ENCODE results near the gene DOK1.
A peak's percentile ranks its signal among the peaks of the same experiment; 100 is the strongest.
"Not testable (repeated sequence)": the region's sequence is repeated elsewhere in the genome, so short reads cannot be mapped to it uniquely, and the experiment has no call there.

Gene DOK1

DNA sequence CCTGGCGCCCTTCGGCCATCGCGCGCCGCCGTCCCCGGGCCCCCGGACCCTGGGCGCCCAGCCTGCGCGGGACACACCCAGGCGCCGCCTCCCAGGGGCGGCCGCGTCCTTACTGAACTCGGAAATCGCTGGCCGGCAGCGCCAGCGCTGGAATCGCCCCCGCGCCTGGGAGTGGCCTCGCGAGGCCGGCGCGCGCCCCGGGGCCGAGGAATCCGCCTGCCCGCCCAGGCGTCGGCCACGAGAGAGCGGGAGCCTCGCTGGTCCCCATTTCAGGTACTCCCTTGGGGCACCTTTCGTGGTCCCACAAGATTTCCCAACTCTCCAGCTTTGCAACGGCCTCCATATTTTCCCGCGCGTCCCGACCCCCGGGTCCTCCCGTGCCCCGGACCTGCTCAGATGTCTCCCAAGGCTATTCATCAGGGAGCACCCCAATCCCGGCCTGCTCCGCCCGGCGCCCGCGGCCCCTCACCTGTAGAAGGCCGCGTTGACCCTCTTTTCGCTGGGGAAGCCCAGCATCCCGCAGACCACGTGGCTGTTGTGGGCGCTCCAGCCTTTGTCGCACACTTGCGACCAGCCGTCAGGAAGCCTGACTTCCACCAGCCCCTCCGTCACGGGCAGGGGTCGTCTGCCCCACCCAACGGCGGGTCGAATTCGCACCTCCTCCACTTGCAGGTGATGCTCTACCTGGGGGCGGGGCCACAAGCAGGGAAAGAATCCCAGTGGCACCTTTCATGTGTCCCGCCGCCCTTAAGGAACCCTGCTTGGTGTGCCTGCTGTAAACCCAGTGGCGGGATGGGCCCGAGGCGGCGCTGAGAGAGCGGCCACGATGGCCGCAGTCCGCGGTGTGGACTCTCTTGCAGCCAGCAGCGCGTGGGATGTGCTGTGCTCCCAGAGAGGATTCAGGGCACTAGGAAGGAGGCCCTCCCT is 5.4 kb upstream of the DOK1 start:
- no peak for DNase-seq (ENCODE audit: low read depth)

DNA sequence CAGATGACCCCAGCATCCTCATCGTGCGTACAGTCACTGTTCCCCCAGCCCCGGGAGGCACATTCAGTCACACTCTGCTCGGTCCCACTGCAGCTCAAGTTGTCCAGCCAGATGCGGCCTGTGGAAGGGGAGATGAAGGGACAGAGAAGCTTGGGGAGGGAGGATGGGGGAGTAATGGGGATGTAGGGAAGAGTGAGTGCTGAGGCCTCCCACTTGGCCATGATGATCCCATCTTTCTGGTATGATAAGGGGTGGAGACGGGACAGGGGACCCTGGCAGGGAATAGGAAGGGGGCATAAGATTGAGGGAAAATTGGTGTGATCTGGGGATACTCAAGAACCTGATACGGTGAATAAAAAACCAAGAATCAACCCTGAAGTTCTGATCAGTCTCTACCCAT is 4.3 kb upstream of the DOK1 start:
- no peak for DNase-seq (ENCODE audit: low read depth)

DNA sequence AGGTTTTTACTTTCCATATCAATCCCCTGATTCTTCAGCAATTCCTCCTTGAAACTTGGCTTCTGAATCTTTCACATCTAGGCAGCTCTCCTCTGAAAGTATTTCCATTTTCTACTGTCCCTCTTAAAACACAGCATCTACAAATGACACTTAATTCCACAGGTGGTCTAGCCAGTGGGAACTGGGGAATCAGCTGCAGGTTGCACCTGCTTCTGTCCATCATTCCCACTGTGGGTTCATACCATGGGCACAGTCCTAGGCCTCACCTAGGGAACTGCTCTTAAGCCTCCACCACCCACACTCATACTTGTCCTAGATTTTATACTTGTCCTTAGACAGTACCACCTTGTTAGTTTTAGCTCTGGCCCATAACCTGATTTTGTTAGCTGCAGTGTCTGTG is 3.0 kb upstream of the DOK1 start:
- no peak for DNase-seq (ENCODE audit: low read depth)

DNA sequence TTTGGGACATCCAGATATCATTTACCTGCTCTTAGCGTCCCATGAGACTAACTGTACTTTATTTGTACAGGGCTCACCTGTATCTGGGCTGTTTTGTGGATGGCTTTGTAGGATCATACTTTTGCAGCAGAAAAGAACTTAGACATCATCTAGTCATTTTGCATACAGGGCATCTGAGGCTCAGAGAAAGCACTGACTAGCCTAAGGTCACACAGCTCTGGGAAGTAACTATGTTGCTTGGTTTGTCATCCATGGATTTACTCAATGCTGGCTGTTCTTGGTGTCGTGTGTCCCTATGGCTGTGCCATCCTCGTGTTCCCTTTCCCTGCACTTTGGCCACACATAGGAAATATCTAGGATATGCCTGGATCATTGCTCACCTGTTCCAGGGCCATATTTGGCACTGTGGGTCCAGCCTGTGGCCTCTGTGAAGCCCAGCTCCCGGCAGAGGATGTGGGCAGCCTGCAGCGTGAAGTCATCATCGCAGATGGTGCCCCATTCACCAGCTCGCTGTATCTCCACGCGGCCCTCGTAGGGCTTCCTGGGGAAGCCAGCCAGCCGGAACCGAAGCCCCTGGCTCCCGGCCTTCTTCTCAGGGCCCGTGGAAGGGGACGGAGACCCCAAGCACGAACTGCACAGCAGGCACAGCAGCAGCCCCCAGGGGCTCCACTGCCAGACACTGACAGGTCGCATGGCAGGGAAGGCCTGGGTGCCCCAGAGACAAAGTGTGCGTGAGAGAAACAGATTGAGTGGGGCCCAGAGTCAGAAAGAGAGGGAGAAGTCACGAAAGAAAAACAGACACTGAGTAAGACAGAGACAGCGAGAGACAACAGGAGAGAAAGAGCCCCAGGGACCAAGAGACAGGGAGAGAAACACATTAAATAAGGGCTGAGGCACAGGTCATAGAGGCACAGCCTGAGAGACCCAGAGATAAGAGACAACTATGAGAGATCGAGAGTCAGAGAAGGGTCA is 2.3 kb upstream of the DOK1 start:
- DNase-seq (ENCODE audit: low read depth): no peak

DNA sequence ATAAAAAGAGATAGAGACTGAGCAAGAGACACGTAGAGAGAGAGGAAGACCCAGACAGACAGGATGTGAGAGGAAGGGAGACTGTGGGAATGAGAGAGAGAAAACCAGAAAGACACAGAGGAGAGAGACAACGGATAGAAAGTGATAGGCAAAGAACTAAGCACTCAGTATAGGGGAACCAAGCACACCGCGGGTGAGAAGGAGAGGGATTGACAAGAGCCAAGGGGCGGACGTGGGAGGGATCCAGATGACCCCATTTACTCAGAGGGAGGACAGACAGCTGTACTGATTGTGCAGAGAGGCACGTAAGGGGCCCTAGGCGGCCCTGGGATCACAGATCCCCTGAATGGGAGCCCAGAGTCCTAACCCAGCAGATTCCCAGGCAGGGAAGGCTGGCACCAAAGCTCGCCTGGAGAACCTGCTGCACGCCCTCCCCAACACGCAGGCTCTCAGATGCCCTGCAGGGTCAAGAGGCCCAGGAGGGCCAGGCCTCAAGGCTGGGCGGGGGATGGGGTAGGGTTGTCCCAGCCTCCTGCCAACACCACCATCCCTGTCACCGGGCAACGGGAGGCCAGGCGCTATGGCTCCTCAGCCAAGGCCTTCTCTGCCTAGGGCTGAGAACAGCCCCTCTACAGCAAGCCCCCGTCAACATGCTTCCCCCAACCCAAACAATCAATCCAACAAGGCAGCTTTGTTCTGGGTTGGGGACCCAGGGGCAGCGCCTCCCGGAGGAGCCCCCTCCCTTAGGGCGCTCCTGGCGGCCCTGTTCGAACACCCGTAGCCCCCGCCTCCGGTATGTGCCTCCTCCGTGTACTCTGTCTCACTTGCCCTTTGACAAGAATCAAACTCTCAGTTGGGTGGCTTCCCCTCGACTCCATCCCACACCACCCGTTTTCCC is 1.4 kb upstream of the DOK1 start:
- no peak for DNase-seq (ENCODE audit: low read depth)

DNA sequence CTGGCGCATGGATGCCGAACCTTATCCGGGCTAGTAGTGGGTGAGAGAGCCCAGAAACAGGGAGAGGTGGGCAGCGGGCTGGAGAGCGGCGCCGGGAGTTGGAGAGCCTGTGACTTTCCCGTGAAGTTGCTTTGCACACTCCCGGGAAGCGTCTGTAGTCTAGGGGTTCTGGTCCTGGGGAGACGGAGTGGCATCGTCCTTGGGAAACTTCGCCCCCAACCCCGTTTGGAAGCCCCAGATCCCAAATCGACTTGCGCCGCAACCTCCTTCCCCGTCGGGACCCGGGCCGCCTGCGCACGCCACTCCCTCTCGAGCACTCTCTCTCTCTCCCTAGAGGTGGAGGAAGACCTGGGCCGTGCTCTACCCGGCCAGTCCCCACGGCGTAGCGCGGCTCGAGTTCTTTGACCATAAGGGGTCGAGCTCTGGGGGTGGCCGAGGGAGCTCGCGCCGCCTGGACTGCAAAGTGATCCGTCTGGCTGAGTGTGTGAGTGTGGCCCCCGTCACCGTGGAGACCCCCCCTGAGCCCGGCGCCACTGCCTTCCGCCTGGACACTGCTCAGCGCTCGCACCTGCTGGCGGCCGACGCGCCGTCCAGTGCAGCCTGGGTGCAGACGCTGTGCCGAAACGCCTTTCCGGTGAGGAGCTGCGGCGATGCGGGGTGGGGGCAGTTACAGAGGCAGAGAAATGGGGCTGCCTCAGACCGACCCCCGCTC is 456 bp downstream of the DOK1 start:
- no peak for DNase-seq (ENCODE audit: low read depth)

DNA sequence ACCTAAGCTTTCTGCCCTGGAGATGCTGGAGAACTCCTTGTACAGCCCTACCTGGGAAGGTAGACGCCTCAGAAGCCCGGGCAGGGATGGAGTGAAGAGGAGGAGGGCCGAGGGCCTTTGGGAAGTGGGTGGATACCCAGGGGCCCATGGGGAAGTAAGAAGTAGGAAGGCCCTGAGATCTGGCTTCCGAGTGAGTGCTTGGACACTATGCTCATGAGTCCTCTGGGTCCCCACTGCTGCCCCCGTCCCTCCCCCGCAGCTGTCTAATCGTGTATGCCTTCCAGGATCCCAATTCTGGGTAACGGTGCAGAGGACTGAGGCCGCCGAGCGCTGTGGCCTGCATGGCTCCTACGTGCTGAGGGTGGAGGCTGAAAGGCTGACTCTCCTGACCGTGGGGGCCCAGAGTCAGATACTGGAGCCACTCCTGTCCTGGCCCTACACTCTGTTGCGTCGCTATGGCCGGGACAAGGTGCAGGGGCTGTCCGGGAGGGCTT is 1.1 kb downstream of the DOK1 start:
- no peak for DNase-seq (ENCODE audit: low read depth)

DNA sequence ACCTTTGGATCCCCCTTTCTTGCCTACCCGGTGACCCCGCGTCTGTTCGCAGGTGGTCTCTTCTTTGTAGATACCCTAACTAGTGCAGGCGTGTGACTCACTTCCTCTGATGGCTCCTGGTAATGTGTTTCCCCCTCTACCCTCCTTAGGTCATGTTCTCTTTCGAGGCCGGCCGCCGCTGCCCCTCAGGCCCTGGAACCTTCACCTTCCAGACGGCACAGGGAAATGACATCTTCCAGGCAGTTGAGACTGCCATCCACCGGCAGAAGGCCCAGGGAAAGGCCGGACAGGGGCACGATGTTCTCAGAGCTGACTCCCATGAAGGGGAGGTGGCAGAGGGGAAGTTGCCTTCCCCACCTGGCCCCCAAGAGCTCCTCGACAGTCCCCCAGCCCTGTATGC is 1.6 kb downstream of the DOK1 start:
- DNase-seq (ENCODE audit: low read depth): no peak

DNA sequence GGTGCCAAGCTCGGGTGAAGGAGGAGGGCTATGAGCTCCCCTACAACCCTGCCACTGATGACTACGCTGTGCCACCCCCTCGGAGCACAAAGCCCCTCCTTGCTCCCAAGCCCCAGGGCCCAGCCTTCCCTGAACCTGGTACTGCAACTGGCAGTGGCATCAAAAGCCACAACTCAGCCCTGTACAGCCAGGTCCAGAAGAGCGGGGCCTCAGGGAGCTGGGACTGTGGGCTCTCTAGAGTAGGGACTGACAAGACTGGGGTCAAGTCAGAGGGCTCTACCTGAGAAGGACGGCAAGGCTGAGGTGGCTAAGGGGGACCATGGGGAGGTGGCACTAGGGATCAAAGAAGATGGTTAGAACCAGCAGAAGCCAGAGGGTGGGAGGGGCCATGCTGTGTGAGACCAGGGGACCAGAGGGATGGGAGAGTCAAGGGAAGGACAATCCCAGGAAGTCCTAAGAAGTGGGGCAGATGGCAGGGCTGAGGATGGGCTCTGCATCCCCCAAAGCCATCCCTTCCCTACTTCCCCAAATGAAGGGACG is 2.4 kb downstream of the DOK1 start:
- DNase-seq (ENCODE audit: low read depth): no peak

DNA sequence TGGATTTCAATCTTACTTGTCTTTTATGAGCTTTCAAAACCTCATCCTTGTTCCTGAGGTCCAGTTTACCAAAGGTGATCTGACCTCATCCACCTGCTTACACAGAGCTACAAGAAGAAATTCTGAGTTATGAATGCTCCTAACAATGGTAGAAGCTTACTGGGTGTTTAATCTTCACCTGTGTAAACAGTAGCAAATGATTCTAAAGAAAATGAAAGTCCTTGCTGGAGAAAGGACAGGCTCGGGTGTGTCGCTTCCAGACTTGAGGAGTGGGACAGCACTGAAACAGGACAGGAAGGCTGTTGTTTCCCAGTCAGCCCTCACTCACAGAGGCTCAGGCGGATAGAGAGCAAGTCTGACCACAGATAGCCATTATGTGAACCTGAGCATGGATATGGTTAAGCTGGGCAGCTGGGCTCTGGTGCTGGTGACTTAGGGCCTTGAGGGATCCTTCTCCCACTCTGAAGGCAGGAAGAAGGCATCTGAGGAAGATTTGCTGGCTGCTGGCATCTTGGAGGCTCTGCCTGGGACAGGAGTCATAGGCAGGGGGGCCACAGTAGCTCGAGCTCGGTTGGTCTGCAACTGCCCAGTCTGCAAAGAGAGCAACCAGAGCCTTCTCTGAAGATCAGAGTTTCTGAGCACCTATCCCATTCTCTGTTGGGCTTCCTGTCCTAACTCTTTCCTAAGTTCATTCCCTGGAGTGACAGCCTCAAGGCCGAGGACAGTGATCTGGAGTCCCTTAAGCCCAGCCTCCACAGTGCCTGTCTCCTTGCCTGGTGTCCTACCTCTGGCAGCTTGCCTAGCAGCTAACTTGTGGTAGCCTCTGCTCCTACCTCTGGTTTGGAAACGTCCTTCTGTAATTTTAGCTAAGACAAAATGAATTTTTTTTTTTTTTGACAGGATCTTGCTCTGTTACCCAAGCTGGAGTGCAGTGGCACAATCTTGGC is 4.0 kb downstream of the DOK1 start:
- DNase-seq (ENCODE audit: low read depth): no peak

DNA sequence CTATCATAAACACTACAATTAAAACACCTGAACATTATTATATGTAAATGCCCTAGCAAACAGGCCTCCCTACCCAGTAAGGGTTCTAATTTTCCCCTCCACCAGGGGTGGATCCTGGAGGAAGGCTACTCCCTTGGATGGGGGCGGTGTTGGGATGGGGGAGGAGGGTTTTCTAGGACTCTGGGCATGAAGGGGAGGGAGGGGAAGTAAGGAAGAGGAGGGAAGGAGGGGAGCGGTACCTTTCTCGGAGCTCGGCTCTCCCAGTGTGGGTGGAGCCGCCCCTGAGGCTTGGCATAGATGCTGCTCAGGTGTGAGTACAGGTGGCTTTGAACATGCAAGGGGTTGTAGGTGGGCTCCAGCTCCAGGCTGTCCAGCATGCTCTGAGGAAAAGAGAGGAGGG is 5.4 kb downstream of the DOK1 start:
- DNase-seq (ENCODE audit: low read depth): no peak

DNA sequence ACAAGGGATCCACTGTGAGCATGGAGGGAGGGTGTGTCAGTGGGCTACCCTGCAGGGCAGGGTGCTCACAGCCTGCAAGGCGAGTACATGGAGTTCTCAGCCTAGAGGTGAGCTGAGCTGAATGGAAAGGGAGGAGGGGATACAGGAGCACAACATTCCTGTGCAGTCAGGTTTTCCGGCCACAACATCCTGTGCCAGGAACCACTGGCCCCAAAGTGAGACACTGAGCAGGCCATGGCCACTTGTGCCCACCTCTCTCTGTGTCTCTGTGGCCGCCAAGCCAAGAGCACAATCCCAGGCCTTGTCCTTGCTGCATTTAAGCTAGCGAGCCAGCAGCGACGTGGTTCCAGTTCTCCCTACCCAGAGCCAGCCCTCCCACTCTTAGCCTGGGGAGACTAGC is 6.1 kb downstream of the DOK1 start:
- no peak for DNase-seq (ENCODE audit: low read depth)

DNA sequence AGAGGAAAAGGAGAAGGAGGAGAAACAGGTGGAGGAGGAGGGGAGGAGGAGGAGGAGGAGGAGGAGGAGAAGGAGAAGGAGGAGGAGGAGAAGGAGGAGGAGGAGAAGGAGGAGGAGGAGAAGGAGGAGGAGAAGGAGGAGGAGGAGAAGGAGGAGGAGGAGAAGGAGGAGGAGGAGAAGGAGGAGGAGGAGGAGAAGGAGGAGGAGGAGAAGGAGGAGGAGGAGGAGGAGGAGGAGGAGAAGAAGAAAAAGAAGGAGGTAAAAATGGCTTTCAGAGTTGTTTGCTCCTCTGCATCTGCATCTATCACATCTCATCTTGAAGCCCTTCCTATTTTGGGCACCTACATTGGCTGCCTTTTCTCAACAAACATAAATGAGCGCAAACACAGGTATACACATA is 6.5 kb downstream of the DOK1 start:
- DNase-seq (ENCODE audit: low read depth): not testable (repeated sequence)

DNA sequence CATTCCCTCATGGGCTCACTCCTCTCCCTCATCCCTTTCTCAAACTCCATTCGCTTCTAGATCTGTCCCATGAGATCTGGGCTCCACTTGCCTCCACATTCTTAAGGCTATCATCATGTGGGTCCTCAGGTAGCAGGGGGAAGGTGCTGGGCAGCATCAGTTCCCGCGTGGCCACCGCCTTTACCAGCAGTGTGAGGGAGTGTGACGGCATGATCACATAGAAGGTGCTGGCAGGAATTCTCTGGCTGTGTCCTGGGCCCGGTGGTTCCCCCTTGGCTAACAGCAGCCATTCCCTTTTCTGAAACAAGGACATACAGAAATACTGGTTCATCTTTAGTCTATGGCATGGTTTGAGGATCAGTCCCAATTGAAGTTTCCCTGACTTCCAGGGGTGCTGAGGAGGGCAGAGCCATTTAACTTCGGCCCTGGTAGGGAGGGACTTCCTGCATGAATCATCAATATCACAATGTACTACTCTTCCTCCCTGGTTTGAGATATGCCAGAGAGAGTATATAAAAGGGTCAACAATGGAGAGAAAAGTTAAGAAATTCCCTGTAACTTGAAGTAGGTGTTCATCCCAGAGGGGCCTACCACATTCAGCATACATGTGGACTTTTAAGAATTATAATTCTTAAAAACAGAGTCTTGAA is 7.7 kb downstream of the DOK1 start:
- DNase-seq (ENCODE audit: low read depth): no peak

DNA sequence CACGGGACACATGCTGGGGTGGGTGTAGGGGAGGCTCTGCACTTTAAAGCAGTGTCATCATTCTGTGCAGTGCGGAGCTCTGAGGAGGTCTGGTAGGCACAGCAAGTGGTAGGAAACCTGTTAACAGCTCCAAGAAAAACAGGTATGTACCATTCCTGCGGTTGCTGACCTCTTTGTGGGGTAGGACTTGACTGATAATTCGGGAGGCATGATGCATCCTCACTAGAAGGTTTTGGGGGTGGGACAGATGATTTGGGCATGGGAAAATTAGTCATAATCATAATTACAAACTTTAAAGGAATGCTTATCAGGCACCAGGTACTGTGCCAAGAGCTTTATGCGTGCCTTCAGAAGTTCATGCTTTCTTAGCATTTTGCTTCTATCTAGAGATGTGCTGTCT is 9.7 kb downstream of the DOK1 start:
- peak; percentile 74 for DNase-seq (ENCODE audit: low read depth)

DNA sequence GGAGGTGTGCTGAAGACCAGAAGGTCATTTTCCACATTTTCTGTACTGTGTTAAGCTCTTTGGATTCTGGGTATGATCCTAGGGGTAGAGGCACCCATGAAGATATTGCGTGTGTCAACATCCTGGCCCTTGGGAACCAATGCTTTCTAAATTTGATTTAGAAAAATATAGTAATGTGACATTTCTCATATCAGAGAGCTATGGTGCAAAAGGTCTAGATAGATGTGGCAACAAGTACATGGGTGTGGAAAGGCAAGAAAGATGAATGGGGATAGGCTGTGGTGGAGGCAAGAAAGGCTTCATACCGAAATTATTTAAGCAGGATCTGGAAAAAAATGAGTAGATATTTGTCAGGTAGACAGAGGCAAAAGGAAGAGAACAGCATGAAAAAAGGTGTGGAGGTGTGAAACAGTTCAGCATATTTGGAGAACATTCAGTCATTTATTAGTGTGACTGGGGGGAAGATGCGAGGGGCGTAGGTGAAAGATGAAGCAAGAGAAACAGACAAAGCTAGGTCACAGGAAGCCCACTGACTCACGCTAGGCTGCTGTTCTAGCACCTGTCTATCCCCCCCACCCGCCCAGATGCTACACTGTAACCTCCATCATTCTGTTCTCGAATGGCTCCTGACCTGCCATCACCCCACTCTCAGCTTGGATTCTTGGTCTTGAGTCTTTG is 11.7 kb downstream of the DOK1 start:
- no peak for DNase-seq (ENCODE audit: low read depth)

DNA sequence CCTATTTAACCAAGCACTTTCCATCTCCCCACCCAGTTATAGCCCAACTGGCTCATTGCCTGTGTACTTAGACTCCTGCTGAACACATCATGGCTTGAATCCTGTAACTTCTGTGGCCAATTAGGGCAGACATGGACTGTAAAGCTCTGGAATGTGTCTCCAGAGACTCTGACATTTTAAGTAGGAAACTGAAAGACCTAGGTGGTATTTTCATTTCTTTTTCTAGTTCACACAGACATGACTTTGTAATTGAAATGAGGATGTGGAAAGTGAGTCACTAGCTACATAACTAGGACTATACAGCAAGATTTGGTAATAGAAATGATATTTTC is 12.2 kb downstream of the DOK1 start:
- peak; percentile 89 for DNase-seq (ENCODE audit: low read depth)

DNA sequence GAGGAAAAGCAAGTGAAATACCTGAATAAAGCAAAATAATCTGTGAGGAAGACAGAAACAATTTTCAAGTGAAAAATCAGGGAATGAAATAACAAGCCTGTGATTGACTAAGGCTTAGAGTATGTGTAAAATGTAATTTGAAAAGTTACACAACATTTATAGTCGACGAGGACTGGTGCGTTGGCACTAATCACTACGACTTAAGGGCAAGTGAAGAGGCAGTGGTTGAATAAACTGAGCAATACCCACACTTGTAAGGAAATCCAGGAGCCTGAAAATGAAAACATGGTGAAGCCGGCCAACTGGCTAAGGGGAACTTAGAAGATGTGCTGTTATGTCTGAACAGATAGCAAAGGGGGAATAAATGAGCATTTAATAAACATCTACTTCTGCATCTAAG is 13.4 kb downstream of the DOK1 start:
- DNase-seq (ENCODE audit: low read depth): peak; percentile 91

DNA sequence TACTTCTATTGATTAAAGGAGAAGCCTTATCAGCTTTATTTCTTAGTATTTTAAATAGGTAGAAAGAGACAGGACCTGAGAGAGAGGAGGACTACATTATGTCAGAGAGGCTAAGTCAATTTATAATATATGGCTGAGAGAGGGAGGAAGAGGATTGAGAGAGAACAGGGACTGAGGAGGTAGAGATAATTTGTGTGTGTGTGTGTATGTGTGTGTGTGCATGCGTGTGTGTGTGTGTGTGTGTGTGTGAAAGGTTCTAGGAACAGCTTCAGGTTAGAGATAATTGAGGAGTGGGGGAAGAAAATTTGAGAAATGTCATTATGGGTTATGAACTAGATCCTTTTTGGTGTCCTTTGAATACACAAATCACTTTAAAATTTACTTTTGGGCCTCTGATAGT is 15.2 kb downstream of the DOK1 start:
- no peak for DNase-seq (ENCODE audit: low read depth)
